ENCODE data around the gene NPFF. TPM values are rescaled to one million over a fixed set of nuclear protein-coding genes. Genes with fewer than 3 reads are reported as not detected.

NPFF gene
- total RNA-seq, 2 donors from 2014 or later, result not detected

DNA sequence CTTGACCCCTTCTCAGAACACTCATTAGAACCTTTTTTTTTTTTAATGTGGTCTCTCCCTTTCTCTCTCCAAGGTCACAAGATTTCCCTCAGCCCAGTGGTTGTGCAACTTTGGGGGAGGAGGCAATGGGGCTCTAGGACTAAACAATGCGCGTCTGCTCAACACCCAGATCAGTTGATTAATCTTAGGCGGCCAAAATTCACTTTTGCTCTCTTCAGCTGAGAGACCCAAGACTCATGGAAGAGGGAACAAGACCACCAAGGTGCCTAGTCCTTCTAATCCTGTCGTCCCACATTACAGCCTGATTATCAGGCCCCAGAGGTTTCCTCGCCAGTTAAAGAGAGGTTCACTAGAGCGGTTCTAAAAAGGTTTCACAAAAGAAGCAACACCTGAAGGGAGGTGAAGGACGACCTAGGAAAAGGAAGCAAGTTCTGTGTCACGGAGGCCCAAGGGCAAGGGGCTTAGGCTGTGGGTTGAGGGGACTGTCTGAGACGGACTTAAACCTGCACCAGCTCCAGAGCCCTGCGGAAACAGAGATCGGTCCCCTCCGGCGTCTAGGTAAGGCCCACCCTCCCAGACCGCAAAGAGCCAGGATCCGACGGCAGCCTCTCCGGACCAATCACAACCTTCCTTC, 7.0 kb downstream of the NPFF start:
- peak; percentile 1 to 10 for ATAC-seq
- peak; percentile 71 for DNase-seq
- intact Hi-C loops (cut with DNase I), result loop anchor here in 1 of 2 donors (5.0 to 10.0 kb wide), 2 partner anchors 48 to 175 kb away; partner anchors contain the start of genes AAAS and PCBP2

DNA sequence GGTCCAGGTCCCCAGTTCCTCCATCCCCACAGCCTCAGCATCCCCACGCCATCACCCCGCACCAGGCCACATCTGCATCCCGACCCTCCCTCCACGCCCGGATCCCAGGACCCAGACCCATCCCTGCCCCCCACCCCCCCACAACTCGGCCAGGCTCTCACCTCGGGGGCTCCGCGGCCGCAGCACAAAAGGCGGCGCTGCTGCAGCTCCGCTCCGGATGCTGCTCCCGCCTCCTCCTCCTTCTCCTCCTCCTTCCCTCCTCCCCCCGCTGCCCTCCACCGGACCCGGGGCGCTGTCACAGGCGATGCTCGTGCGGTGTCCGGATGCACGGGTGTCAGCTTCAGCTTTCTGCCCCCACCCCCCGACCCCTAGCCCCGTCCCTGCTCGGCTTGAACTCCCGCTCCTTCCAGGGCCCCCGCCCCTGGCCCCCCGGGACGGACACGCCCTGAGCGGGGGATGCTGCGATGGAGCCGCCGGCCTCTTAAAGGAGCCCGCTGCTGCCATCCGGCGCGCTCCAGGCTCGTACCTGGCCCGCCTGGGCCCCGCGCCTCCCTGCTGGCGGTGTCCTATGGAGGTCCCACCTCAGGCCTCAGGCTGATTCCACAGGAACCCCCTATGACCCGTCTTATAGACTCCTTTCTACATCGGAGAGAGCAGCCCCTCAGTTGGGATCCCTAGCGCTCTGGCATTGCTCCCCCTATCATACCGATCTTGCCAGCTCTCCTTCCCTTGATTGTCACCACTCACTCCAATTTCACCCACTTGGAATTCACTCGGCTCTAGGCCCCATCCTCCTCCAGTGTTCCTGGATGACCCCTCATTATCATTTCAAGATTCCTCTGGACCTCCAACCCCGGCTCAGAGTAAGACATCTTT, 7.8 kb downstream of the NPFF start, which contains the start of gene MAP3K12:
MAP3K12 (minus strand) TSS at position 193 of the 876 bp plus-strand sequence. CDS start 12,067 bp downstream, outside the sequence.
- DNase-seq, result peak; percentile 77
- ATAC-seq, result peak in 1 of 2 donors; percentile 22
- intact Hi-C loops (cut with DNase I), result loop anchor here in 1 of 2 donors (5.0 to 10.0 kb wide), 2 partner anchors 47 to 175 kb away; partner anchors contain the start of genes AAAS and PCBP2

DNA sequence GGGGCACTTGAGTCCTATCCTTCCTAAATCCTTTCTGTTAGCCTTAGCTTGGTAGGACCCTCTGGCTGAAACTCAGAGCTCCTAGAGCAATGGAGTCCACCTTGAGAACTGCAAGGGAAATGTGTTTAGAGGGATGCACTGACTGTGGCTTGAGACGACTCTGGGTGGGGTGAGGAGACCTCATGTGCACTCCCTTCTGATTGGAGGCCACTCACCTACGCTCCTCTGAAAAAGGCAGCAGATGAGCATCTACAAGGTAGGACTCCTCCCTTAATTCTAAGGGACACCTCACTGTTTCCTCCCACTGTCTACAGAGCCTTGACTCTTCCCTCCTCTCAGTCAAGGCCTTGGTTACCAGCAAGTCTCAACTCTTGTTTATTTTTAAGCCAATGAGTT, 9.1 kb downstream of the NPFF start:
- intact Hi-C loops (cut with DNase I), result no loop called here
- ATAC-seq, result no peak
- no peak for DNase-seq

DNA sequence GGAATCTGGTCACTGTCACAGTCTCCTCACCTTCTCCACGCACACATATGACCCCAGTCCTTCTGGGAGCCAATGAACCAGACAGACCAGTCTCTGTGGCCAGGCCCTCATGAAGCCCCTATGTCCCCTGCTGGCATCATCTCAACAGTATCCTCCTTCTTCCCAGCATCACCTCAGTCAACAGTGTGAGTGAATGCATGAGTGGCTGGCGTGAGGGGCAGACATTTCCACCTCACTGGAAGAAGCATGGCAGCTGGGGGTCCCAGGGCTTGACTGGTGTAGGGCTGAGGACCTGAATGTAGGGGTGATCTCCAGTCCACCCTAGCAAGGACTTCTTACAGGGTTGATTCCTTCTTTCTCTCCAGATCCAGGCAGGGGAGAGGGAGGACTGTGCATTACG, 9.8 kb downstream of the NPFF start:
- intact Hi-C loops (cut with DNase I), result no loop called here
- ATAC-seq (no peak), DNase-seq (no peak)

DNA sequence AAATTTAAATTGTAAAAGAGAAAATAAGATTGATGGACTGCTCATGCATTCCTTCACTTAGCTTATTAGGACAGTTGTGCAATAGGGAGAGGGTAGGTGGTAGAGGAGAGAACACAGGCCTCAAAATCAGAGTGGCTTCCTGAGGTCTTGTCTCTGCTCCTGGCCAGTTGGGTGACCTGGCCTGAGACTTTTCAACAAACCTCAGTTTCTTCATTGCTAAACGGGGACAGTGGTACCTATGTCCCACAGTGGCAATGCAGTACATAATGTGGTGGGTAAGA, 10.6 kb downstream of the NPFF start:
- intact Hi-C loops (cut with DNase I), result no loop called here
- ATAC-seq (no peak), DNase-seq (no peak)

DNA sequence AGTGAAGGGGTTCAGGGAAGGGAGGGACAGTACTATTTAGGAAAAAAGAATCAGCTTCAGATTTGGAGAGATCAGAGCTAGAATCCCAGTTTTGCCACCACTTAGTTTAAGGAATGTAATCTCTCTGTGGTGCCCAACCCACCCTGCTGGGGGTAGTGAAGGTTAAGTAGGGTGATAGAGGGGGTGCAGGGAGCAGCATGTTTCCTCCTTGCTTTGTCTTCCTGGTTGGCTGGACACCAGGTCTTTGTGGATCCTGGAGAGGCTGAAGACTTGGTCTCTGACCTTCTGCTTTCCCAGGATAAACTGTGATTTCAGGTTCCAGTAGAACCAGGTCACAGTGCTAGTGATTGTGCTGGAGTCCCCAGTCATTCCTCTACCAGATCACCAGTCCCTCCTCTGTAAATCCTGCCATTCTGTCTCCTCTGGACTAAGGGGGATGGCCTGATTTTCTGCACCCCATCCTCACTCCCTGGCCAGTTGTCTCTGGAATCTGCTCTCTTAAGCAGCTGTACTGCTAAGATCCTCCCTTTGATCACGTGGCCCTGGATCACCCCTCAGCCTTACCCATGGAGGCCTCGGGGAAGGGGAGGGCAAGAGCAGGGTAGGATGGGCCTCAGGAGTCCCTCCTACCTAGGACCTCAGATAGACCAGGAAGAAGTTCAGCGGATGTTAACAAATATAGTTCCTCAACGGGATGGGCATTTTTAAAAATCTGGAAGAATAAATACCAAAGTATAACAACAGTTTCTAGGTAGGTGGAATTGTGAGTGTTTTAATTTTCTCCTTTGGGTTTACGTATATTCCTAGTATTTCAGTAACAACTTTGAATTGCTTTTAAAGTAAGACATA, 11.2 kb downstream of the NPFF start:
- DNase-seq, result peak; percentile 74
- intact Hi-C loops (cut with DNase I), result no loop called here

DNA sequence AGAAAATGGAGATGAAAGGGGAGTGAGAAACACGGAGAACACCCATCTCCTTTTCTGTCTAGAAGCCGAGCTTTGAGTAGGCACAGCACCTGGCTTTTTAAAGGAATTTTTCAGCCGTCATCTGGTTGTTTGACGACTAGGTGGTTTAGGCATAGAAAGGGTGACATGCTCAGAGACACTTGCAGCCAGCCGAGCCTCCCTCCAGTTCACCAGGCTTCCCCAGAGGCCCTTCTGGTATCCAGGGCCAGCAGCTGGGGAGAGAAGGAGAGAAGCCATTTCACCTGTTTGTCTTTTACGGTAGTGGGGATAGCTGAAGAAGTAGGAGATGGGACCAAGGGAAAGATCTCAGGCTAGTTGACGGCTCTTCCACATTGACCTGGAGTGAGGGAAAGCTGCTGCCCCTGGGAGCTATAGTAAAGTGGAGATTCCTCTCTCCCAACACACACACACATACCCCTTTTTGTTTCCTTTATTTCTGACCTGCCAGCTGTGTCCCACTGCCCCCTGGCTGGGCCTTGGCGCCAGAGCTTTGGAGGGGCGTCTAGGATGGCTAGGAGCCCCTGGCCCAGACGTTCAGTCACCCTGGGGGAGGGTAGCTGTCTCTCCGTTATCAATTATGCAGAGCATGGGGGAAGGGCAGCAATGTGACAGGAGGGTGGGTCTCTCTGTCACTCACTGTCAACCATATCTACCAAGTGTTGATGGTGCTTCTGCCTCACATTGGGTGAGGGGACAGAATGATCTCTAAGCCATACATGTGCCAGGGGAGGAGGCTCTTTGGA, 13.5 kb downstream of the NPFF start:
- no peak for DNase-seq
- intact Hi-C loops (cut with DNase I), result no loop called here

More for the DNA sequence above, 11.2 kb downstream of the NPFF start:
- peak in 1 of 2 donors; percentile 5 for ATAC-seq

DNA sequence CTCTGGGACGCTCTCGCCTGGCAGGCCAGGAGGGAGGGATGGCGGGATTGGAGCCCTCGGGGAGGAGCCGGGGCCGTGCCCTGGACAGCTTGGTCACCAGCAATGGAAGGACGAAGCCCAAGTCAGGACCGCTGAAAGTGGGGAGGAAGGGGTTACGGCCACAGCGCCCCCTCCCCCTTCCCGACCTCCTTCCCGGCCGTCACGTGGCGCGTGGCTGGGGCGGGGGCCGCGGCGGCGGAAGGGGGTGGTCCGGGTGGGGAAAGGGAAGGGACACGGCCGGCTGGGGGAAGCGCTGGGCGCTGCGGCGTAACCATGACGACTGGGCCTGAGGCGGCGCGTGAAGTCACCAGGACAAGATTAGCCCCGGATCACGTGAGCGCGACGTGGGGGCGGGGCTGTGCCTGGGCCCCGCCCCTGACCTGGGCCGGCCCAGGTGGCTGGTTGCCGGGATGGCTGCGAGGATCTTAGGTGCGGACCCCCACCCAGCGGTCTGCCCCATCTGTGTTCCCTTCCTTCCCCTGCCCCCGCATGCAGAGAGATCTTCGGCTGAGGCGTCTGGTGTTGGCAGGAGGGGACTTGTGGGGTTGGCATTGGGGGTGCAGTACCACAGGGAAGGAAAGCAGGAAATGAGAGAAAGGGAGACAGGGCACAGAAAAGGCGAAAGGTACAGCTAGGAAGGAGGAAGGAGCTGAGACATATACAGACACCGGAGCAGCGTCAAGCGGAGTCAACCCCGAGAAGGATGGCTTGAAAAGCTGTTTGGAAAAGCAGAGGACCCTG, 14.3 kb downstream of the NPFF start:
- peak; percentile 95 for DNase-seq
- intact Hi-C loops (cut with DNase I), result no loop called here
- ATAC-seq, result peak; percentile 94 to 95

More for the DNA sequence above, 13.5 kb downstream of the NPFF start:
- no peak for ATAC-seq

DNA sequence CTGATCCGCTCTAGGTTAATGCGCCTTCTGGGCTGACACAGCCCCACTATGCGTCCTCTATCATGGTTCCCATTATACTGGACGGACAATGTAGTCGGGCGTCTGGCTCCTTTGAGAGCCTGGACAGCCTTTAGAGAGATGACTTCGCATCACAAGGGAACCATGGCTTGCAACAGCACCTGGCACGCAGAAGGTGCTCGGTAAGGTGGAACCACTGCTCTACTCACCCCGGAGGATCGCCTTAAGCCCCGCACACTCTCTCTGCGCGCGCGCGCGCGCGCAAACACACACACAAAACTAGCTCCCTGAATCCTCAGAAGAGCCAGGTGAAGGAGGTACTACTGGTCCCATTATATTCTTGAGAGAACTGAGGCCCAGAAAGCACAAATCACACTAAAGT, 15.1 kb downstream of the NPFF start:
- intact Hi-C loops (cut with DNase I), result no loop called here
- no peak for DNase-seq
- no peak for ATAC-seq

DNA sequence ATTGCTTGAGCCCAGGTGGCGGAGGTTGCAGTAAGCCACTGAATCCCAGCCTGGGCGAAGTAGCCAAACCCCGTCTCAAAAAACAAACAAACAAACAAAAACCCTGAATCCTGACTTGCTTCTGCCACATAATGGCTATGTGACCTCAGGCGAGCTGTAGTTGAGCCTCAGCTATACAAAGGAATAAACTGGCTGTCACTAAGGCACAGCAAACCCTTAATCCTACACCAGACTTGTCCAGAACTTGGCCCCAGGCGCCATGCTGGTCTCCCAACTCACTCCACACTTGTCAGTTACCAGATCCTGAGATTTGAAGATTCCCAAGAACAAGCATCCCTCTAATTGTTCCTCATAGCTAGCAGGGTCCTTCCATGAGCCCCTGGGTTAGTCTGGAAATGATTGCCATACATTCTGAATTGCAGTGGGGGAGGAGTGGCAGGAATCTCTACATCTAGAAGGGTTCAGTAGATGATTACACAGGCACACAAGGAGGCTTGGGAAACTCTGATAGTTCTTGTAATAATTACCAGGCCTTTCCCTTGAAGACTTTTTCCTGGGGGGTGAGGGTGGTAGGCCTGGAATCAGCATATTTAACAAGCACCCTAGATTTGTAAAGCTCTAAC, 17.9 kb downstream of the NPFF start:
- DNase-seq (no peak), ATAC-seq (no peak)
- intact Hi-C loops (cut with DNase I), result no loop called here

DNA sequence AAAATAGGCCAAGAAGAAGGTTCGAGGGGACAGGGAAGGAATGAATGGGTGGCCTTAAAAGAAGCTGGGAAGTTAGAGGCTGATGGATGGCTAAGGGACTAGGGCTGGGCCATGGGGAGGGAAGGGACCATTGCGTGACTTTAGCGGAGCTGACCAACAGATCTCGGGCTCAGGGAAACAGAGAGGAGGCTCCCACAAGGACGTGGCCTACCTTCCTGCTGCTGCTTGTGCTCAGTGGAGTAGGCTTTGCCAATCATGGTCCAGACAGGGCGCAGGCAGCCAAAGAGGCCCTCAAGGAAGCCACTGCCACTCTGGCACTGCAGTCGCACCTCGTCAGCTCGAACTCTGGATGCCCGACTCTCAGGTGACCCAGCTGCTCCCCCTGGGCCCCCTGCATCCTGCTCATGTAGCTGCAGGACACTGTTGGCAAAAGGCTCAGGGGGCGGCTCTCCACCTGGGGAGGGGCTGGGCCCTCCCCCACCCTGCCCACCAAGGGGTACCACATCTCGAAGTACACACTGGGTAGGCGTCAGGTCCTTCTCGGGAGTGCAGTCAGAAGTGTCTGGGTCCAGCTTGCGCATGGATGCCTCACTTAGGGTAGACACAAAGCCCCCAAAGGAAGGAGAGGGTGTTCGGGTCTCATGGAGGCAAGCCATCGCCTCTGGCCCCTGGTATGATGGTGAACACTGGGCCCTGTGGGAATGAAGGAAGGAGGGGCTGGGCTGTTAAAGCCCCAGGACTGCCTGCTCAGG, 20.4 kb downstream of the NPFF start:
- DNase-seq (no peak), ATAC-seq (no peak)
- intact Hi-C loops (cut with DNase I), result no loop called here

DNA sequence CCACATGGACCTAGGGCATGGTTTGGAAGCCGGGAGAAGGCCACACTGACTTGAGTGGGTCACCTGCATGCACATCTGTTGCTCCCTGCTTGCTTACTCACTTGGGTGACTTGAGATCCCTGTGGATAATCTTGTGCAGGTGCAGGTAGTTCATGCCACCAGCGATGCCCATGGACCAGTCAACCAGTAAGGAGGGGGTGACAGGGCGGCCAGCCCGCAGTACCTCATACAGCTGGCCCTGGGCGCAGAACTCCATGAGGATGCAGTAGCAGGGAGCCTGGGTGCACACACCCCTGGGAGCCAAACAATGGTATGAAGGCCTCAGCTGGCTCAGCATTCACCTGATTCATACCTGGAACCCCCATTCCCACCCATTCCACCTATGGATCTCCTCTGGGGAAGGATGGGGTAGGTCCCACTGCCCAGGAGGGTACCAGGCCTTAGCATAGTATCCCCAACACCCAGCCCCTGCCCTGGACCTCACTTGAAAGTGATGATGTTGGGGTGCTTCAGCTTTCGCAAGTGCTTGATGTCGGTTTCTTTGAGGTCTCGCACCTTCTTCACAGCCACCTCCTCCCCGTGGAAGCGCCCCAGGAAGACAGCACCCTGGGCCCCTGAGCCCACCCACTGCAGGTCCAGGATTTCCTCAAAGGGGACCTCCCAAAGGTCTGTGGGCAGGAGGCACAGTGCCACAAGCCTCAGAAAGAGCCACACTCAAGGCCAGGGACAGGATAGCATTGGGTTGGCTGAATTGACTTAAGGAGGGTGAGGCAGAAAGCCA, 21.1 kb downstream of the NPFF start:
- ATAC-seq (peak in 1 of 2 donors; percentile 1), DNase-seq (no peak)
- intact Hi-C loops (cut with DNase I), result no loop called here

DNA sequence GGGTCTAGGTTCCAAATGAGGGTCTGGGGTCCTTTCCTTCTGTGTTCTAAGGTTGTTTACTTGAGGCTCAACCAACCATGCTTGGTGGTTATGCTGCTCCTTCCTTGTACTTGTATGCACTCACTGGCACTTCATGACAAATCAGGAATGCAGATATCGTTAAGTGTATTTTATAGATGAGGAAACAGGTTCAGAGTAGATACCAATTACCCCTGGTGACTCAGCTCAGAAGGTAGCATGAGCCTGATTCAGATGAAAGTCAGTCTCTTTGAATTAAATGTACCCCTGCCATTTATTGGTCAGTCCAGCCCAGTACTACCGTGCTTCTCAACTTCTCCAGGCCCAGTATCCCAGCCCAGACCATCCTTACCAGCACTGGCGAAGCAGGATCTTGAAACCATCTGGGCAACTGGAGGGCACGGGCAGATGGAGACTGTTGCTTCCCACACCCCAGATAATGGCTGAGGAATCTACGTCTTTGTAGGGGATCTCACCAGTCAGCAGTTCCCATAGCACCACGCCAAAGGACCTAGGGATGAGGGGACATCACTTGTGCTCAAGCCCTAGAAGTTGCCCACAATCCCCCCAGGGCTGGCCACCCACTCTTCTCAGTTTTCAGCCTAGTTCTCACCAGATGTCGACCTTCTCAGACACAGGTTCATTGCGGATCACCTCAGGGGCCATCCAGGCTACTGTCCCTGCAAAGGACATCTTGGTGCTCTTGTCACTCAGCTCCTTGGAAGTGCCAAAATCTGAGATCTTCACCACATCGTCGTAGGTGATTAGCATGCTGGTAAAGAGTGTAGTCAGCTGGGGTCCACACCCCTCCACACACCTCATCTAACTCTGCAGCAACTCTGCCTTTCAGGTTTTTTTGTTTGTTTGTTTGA, 22.4 kb downstream of the NPFF start:
- DNase-seq (no peak), ATAC-seq (no peak)
- intact Hi-C loops (cut with DNase I), result no loop called here

DNA sequence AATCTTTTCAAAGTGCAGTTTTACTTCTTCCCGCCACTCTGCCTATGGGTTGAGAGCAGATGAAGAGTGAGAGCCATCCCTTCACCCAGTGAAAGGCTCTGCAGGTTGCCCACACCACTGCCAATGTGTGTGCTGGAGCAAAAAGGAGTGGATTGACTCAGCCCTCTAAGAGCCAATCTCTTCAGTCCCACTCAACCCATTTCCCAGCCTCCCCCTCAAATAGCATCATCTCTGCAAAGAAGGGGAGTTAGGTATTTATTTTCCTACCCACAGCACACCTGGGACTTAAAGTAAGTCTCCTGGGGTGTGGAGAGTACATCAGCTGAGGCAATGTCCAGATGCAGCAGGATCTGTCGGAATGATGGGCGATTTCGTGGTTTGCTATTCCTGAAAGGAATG, 23.3 kb downstream of the NPFF start:
- DNase-seq, result no peak
- peak in 1 of 2 donors; percentile 3 for ATAC-seq
- intact Hi-C loops (cut with DNase I), result no loop called here
